D341Med (cell line): ENCODE data around the gene SPATA7.

Source experiments
- DNase-seq: peaks from one replicate; pipeline ENCODE4 v3.0.0; 2012; ENCODE audit warnings: low spot score

The SPATA7 gene

DNA sequence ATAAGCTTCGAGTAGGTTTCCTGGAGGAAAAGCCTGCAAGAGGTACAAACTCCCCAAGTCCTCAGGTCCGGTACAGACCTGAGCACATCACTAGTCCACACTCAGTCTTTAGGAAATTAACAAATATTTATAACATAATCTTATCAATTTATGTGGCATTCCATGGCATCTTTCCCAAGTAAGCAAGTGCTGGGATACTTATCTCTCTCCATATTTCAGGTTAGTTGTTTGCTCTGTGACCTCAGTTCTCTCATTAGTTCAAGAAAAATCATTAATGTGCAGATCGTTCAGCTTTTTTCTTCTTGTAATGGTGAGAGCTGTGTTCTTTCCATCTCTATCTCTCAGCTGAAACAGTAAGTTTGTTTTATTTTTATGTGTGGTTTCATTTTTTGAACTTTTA is 34.7 kb downstream of the SPATA7 start:
- DNase-seq: no peak

DNA sequence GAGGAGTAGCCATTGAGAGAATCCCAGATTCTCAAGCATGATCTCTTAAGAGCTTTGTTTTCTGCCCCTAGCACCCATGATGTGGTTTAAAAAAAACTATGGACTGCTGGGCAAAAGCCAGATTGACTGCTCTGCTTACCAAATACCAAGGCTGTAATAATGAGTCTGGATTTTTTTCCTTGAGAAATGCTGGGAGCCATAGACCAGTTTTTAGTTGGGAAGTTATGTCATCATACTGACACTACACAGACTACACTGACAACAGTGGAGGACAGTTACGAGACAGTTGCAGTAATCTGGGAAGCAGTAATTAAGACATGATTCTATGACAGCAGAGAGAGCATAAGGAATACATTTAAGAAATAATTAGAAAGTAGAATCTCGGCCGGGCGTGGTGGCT is 35.8 kb downstream of the SPATA7 start:
- DNase-seq: no peak

DNA sequence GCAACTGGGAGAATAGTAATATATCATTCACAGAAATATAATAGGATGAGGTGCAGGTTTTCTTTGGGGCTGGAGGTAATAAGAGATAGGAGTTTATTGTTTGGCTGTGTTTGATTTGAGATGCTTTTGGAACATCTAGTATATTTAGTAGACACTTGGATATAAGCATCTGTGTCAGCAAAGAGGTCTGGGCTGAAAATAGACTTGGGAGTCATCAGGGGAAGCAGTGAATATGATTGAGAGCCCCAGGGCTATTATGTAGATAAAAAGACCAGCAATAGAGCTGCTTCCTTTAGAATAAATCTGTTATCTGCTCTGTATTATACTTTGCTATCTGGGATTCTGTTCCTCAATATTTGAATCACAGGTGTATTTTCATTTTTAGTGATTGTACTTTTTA is 36.6 kb downstream of the SPATA7 start:
- DNase-seq: no peak

DNA sequence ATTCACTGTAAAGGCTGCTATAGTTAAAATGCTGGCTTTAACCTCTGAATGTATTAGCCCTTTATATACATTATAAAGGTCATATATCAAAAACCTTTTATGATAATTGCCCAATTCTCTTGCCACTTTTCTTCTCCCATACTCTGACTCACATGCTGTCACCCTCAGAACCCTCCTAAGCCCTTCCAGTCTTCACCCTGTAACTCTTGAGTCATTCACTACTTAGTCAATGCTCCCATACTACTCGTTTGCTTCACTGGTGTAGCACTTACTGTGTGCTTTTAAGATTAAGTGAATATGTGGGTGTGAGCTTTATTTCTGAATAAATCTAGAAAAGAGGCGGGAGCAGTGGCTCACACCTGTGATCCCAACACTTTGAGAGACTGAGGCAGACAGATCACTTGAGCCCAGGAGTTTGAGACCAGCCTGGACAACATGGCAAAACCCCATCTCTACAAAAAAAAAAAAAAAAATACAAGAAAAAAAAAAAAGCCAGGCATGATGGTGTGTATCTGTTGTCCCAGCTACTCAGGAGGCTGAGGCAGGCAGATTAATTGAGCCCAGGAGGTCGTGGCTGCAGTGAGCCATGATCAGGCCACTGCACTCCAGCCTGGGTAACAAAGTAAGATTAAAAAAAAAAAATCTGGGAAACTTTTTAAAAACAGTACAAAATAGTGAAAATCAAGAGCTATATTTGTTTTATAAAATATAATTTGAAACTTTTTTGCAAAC is 37.6 kb downstream of the SPATA7 start:
- no peak for DNase-seq

DNA sequence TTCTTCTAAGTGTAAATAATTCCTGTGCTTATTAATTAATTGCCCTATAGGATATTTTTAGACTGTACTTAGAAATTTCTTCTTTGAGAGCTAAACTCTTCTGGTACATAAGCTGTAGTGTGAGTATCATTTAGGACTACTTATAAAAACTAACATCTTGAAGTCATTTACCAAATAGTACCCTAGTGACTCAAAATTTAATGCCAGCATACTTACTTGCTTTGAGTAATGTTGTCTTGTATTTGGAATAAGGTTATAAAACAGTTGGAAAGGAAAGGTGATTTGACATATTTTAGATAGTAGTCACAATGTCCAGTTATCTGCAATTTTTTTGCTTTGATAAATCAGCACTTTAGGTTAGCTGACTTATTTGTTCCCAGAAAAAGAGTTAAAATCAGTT is 39.1 kb downstream of the SPATA7 start:
- DNase-seq: no peak

DNA sequence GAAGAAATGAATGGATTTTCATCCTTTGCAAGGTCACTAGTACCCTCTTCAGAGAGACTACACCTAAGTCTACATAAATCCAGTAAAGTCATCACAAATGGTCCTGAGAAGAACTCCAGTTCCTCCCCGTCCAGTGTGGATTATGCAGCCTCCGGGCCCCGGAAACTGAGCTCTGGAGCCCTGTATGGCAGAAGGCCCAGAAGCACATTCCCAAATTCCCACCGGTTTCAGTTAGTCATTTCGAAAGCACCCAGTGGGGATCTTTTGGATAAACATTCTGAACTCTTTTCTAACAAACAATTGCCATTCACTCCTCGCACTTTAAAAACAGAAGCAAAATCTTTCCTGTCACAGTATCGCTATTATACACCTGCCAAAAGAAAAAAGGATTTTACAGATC is 40.8 kb downstream of the SPATA7 start:
- no peak for DNase-seq

DNA sequence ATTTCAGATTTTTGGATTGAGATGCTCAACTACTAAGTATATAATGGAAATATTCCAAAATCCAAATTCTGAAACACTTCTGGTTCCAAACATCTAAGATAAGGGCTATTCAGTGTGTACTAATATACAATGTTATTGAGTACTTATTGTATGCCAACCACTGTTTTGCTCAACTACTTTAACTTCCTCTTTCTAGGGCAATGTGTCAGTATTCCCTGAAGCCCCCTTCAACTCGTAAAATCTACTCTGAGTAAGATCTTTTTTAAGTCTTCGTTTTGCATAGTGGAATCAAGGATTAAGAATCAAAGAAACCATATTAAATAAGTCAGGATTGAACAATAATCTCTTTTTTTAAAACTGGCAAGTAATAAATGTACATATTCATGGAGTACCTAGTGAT is 45.5 kb downstream of the SPATA7 start:
- DNase-seq: no peak

DNA sequence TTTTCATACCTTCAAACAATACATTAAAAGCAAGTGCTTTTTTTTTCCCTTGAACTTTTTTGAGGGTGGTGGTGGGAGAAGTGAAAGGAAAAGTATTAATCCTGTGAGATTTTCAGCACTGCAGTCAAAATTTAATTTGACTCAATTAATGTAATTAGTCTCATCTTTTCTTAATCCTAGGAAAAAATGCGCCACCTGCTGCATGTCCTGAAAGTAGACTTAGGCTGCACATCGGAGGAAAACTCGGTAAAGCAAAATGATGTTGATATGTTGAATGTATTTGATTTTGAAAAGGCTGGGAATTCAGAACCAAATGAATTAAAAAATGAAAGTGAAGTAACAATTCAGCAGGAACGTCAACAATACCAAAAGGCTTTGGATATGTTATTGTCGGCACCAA is 52.2 kb downstream of the SPATA7 start:
- peak; percentile 33 for DNase-seq

DNA sequence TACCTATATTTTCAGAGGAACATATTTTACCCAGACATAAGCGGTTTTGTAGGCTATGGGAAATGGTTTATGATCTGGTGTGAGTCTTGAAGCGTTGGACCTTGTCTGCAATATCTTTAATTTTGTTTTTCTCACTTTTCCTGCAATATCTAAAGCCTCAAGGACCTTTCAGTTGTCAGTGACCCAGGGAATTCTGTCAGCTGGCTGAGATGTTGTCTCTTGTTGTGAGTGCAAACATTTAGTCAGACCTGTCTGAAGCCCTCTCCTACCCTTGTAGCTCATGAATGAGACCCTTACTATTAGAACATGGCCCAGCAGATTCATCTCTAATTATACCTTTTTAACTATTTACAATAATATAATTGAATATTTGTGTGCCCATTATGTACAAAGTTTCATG is 53.6 kb downstream of the SPATA7 start:
- no peak for DNase-seq

DNA sequence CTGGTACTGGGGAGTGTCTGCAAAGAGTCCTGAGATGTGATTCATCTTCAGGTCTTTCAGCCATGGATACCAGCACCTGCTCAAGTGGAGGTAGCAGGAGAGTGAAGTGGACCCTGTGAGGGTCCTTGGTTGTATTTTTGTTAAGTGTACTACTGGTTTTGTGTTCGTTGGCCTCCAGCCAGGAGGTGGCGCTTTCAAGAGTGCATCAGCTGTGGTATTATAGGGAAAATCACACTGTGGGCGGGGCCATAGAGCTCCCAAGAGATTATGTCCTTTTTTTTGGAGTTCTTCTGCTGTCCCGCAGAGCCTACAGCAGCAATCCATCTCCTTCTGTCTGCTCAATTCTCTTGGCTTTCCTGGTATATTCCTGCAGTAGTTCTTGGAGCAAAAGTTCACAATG is 66.8 kb downstream of the SPATA7 start:
- no peak for DNase-seq

DNA sequence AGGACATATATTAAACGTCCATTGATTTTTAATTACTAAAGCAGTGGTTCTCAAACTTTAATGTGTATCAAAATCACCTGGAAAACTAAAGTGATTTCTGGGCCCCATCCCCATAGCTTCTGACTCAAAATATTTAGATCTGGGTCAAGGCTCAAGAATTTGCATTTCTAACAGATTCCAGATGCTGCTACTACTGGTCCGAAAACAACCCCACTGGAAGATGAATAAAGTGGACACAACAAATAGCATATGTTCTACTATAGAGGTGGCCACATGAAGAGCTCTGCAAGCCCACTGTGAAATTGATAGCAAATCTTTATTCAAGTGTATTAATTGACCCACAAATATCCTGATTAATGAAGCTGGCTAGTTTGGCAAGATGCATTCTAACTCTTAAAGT is 69.4 kb downstream of the SPATA7 start:
- no peak for DNase-seq

DNA sequence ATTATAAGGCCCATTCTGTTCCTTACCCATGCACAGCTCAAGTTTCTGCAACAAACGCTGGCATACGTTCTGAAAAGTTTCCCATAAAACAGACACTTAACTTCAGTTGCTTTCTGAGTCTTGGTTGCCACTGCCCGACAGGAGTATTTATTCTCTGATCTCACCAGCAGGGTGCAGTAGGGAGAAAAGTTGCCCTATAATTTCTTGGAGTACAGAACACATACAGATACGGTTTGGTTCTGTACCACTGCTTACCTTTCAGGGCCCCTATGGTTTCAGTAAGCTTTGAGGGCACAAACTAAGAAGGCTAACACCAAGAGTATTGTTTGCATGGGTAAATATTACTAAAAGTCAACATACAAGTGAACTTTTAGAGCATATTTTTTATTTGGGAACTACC is 77.9 kb downstream of the SPATA7 start:
- DNase-seq: peak; percentile 59

DNA sequence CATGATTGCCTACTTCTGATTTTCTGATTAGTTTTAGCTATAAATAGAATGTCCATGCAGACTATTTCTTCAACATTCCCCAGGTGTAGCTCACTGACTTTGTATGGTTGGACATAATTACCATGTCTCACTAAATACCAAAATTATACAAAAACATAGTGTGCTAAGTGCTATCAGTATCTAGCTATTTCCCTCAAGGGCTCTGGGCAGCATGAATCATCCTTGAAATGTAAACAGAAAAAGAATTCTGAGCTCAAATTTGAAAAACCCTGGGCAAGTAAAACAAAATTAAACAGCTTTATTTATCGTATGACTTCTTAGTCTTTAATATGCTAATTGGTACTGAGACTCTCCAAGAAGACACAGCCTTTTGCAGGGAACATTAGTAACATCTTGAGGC is 82.9 kb downstream of the SPATA7 start:
- DNase-seq: no peak

DNA sequence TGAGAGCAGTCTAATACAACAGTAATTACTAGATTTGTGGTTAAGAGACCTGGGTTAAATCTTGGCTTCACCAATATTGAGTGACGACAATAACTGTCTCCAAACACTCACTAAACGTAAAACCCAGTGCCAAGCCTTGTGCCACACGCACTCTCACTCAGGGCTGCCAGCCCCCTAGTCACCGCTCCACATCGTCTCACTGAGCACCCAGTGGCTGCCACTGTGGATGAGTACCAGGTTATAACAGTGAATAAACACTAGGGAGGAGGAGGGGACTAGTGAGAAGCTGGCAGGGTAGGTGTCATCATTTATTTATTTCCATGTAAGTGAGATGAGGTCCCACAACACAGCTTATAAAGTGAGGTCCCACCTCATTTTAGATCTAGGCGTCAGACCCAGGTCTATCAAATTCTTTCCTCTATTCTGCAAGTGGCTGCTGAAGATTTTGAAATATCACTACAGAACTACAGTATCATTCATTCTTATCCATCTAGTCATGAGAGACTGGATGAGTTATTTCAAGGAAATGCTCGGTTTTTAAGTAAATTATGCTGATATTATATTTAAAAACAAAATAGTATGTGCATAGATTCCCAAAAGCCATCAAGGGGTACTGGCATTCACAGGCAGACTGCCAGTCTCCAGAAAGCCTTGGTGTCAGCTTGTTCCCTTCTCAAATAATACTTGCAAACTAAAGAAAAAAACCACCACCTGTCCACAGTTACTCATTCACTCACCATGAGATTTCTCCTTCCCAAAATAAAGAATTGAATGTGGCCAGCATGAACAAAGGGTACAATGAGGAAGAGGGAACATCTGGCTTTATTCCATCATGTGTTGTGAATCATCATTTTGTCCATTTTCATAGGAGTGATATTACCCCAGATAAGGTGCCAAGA is 85.3 kb downstream of the SPATA7 start:
- no peak for DNase-seq

DNA sequence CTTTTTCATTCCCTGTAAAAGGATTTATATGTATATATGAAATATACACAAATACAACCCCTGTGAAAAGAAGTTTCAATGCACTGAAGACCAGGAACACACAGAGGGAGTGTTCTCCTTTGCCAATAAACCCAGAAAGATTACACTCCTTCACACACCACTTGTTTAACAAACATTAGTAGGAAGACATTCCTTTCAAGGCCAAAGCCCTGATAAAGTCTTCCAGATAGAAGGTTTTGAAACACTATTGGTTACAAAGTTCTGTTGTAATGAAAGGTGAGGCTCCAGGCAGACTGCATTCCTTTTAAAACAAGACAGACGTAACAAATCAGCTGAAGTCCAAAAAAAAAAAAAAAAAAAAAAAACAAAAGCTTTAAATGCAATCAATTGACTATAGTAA is 88.3 kb downstream of the SPATA7 start:
- no peak for DNase-seq

DNA sequence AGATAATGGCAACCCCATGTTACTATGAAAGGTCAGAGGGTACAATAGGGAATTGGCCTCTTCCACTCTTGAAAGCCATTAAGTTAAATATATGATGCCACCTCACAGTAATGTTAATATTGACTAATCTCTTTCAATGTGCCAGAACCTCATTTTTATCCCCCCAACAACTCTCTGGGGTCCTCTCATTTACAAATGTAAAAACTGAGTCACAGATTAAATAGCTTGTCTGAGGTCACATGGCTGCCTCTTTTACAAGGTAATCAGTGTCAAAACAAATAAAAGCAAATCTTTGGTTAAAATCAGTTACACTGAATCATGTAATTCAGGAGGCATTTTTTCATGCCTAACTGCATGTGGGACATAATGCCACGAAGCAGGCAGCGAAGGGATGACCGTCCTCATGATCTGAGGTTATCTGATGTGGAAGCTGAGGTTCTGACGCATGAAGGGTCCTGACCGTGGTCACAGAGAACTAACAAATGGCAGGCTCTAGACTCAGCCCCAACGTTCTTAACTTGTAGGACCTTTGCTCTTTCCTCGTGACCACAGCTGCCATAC is 90.8 kb downstream of the SPATA7 start:
- no peak for DNase-seq

DNA sequence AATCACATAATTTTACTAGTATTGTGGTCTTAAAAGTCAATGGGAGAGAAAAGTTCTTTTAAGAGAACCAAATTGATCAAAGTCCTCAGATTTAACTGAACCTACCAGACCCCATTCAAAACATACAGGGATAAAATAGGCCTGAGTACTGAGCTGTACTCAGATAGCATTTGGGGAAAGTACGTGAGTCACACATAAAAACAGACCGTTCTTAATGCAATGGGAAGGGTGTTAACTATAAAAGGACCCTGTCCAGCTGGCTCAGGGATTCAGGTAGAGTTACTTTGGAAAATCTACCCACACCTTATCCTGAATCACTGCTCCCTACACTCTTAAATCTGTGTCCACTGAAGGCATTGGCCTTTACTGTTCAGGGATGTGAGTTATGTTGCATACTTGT is 91.4 kb downstream of the SPATA7 start:
- no peak for DNase-seq

DNA sequence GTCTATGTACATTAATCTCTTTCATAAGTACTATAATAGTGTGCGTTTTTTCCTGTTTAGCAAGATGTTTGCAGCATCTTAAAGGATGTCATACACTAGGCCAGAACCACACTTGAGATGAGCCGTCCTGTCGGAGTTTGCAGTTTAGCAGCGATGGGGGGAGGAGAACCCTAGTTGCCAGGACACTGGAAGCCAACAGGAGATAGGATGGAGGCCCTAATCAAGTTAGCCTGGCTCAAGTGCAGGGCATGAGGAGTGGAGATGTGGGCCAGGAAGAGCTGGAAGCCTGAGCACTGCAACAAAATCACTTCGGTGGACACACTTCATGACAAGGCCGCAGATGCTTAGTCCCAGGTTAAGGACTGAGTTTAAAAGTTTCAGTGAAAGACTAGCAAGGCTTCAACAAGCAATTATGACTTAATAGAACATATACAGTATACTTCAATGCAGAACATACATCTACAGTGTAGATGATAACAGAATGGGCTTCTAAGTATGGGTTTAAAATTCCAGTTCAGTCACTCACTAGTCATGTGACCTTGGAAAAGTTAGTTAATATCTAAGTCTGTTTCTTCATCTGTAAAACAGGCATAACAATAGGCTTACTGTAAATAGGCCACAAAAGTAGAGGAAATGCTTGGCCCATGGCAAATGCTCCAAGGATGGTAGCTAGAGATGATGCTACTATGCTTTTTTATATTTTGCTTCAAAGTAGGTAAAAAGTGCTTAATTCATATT is 92.2 kb downstream of the SPATA7 start:
- DNase-seq: no peak

DNA sequence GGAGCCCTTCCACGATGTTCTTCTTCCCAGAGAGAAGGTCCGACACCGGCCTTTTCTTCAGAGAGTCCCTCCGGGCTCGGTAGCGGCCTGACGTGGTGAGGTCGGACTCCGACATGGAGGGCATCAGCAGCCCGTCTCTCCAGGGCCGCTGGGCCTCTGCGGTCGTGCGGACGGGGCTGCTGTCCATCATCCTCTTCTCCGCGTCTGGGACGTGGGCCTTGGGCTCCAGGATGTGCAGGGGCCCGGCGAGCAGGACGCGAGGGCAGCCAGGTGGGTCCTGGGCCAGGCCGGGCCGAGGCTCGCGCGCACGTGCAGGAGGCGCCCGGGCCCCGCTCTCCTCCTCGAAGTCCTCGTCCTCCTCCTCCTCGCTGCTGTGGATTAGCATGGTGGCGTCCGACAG is 93.5 kb downstream of the SPATA7 start:
- DNase-seq: no peak

DNA sequence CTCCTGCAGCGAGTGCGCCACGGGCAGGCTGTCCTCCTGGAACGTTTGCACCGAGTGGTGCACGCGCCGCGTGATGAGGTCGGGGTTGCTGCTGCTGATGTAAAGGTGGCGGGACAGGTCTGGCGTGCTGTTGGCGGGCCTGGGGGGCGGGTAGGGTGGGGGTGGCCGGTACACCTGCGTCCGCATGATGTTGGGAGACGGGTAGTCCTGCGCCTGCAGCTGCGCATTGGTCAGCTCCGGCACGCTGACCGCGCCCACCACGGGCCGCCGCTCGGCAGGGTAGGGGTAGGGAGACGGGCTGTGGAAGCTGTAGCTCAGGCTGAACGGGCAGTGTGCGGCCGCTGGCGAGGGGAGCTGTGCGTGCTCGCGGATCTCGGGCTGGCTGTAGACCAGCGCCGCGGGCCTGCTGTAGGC is 94.1 kb downstream of the SPATA7 start:
- no peak for DNase-seq

DNA sequence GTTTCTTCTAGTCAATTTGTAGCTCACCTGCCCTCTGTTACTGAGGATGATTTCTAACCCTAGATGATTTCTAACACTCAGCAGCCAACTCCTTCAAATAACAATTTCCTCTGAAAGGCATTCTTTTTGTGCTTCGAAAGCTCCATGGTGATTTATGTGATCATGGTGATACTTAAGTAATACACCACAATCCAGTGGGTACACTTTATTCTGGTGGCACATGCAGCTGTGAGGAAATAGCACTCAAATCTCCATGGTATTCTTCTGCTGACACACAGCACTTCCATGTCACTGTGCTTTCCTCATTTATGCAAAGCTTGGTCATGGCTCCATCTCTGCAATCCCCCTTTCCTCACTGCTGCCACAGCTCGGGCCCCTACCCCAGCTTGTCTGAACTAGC is 95.6 kb downstream of the SPATA7 start:
- no peak for DNase-seq

DNA sequence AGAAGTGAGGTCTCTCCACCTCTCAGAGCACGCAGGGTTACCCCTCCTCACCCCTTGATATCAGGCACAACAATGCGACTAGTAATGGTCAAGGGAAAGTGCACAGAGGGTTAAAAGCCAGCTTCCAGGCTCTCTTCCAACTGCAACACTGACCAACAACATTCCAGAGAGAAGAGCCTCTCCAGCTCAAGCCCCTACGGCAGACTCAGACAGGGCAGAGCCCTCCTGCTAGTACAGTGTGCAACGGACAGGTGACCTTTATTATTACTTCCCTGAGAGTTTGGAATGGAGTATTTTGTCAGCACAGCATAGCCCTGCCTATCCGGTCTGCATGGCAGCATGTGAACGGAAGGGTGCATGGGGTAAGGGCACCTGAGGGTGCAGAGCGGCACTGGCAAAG is 96.3 kb downstream of the SPATA7 start:
- no peak for DNase-seq

DNA sequence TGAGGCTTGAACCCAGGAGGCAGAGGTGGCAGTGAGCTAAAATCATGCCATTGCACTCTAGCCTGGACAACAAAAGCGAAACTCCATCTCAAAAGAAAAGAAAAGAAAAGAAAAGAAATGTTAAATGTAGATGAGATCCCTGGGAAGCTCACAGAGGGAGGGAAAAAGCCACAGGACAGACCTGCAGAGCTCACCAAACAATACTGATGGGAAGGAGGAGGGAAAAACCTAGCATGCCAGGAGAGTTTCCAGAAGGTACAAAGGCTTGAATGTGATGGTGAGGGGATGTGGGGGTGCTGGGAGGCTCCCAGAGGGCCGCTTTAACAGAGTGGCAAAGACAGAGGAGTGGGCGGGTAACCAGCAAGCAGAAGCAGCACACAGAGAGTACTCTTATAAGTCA is 97.1 kb downstream of the SPATA7 start:
- no peak for DNase-seq
